GM12878 (cell line): ENCODE results near the gene RHEX. TPM values are rescaled to one million over a fixed set of nuclear protein-coding genes. Genes with fewer than 3 reads are reported as not detected.

Source experiments
- ATAC-seq: fragments of 200-7000 bp; cut with Tn5 transposase; 3 replicates; pipeline ENCODE4 v1.9.1; 2020; ENCODE audit warnings: mild to moderate bottlenecking, moderate library complexity
- BruUV-seq: library from RNA; stranded (reverse); fragments of 400-500 nt; replicated peaks from 2 replicates; lab custom pipeline; 2021; lab: Mats Ljungman, UMichigan
- CTCF ChIA-PET: fragments of 300-600 bp; sonication (Branson Sonifier 250); formaldehyde crosslinking; extraction: SDS; loops from one replicate; lab custom pipeline; 2021; ENCODE audit warnings: inconsistent platforms; lab: Yijun Ruan, JAX
- POLR2A ChIA-PET: fragments of 350-600 bp; formaldehyde crosslinking; extraction: SDS; loops from one replicate; lab custom pipeline; 2021; ENCODE audit warnings: inconsistent platforms; lab: Charles Lee
- RAD21 ChIA-PET: fragments of 300-600 bp; sonication (Branson Sonifier 250); formaldehyde crosslinking; loops from one replicate; lab custom pipeline; 2023; ENCODE audit warnings: antibody characterized with exemption; ENCODE audit not compliant: unreplicated experiment; lab: Charles Lee
- SMC1A ChIA-PET: fragments of 300-600 bp; sonication (Branson Sonifier 250); formaldehyde crosslinking; loops from one replicate; lab custom pipeline; 2023; ENCODE audit not compliant: unreplicated experiment, uncharacterized antibody; lab: Charles Lee
- DNase-seq: peaks from one replicate; pipeline ENCODE4 v3.0.0-alpha.2; 2011; ENCODE audit warnings: low read depth, low spot score
- FAIRE-seq: peaks from 3 replicates; lab custom pipeline; 2011; peaks lifted over from hg19 to GRCh38; lab: Jason Lieb, UNC
- H2AFZ ChIP-seq: 2 replicates; pipeline ENCODE4 v1.6.0; 2011; ENCODE audit warnings: low read depth, low read length, control low read depth; ENCODE audit not compliant: control insufficient read depth
- H3K27ac ChIP-seq: 2 replicates; pipeline ENCODE4 v1.5.1; 2011; ENCODE audit warnings: control low read depth; ENCODE audit not compliant: control insufficient read depth, insufficient read depth
- H3K27me3 ChIP-seq, 2 experiments: replicated peaks in 1 of 2; 2 replicates each; pipeline versions ENCODE4 v1.6.0 to v1.6.1; 2011; ENCODE audit warnings: low read length in 1 of 2; ENCODE audit not compliant: control insufficient read depth in 2 of 2, insufficient read depth in 2 of 2
- H3K36me3 ChIP-seq, 2 experiments: 2 replicates each; pipeline ENCODE4 v1.5.1; 2011; ENCODE audit warnings: low read length in 1 of 2; ENCODE audit not compliant: control insufficient read depth in 2 of 2, insufficient read depth in 2 of 2
- H3K4me1 ChIP-seq: 2 replicates; pipeline ENCODE4 v1.6.1; 2011; ENCODE audit warnings: mild to moderate bottlenecking, low read length, moderate library complexity, mixed read lengths; ENCODE audit not compliant: control insufficient read depth, insufficient read depth
- H3K4me2 ChIP-seq: 2 replicates; pipeline ENCODE4 v1.6.0; 2011; ENCODE audit warnings: control low read depth; ENCODE audit not compliant: control insufficient read depth, insufficient read depth
- H3K4me3 ChIP-seq: fragments of 200-600 bp; sonication (generic); 2 replicates; pipeline ENCODE4 v1.5.1; 2016
- H3K79me2 ChIP-seq: 2 replicates; pipeline ENCODE4 v1.6.0; 2011; ENCODE audit warnings: low read length; ENCODE audit not compliant: control insufficient read depth, insufficient read depth
- H3K9ac ChIP-seq: 2 replicates; pipeline ENCODE4 v1.8.0; 2011; ENCODE audit warnings: low read length, control low read depth, mixed read lengths; ENCODE audit not compliant: control insufficient read depth, insufficient read depth
- H3K9me3 ChIP-seq: replicated peaks from 3 replicates; pipeline ENCODE4 v1.5.1; 2011; ENCODE audit warnings: mild to moderate bottlenecking, low read length; ENCODE audit not compliant: control insufficient read depth, insufficient read depth
- H4K20me1 ChIP-seq: 2 replicates; pipeline ENCODE4 v1.6.0; 2011; ENCODE audit not compliant: control insufficient read depth, insufficient read depth
- ASH2L ChIP-seq: fragments of 300-600, 200-600 bp; sonication (generic); IDR thresholded peaks from 2 replicates; pipeline ENCODE4 v1.6.1; 2017; ENCODE audit warnings: low read depth, mild to moderate bottlenecking, borderline replicate concordance
- BHLHE40 ChIP-seq, 2 experiments: fragments of 450-650 bp in 1 of 2; IDR thresholded peaks; 2 replicates each; pipeline ENCODE4 v1.6.1; 2011 to 2017; ENCODE audit warnings: low read depth in 2 of 2, borderline replicate concordance in 1 of 2, improper control_type of control experiment in 1 of 2, low read length in 1 of 2, mild to moderate bottlenecking in 1 of 2
- CBX3 ChIP-seq: fragments of 200-600 bp; sonication (generic); IDR thresholded peaks from 2 replicates; pipeline ENCODE4 v1.6.1; 2016; ENCODE audit warnings: low read depth, borderline replicate concordance
- CEBPZ ChIP-seq: fragments of 150-350 bp; IDR thresholded peaks from 2 replicates; pipeline ENCODE4 v1.6.1; 2016; ENCODE audit warnings: low read depth, low read length
- CHD2 ChIP-seq: IDR thresholded peaks from 2 replicates; pipeline ENCODE4 v1.6.1; 2011; ENCODE audit warnings: low read depth, low read length, improper control_type of control experiment, borderline replicate concordance
- ETV6 ChIP-seq, 2 experiments: fragments of 450-650 bp in 1 of 2; IDR thresholded peaks in 1 of 2; conservative IDR thresholded peaks in 1 of 2; 2 replicates each; pipeline ENCODE4 v1.6.1; 2014; ENCODE audit warnings: antibody characterized with exemption in 1 of 2, borderline replicate concordance in 1 of 2, low read depth in 1 of 2, mild to moderate bottlenecking in 1 of 2, moderate library complexity in 1 of 2
- EZH2 ChIP-seq: IDR thresholded peaks from 2 replicates; pipeline ENCODE4 v1.6.1; 2012; ENCODE audit warnings: low read depth, mild to moderate bottlenecking, control low read depth, inconsistent platforms, low read length, borderline replicate concordance; ENCODE audit not compliant: control insufficient read depth
- HDAC6 ChIP-seq: fragments of 200-600 bp; sonication (generic); IDR thresholded peaks from one replicate; pipeline ENCODE4 v1.8.0; 2017; ENCODE audit warnings: antibody characterized with exemption; ENCODE audit not compliant: unreplicated experiment
- LARP7 ChIP-seq: fragments of 450-650 bp; IDR thresholded peaks from 2 replicates; pipeline ENCODE4 v1.6.1; 2017; ENCODE audit warnings: mild to moderate bottlenecking
- MAX ChIP-seq: IDR thresholded peaks from 2 replicates; pipeline ENCODE4 v1.6.1; 2012; ENCODE audit warnings: low read depth, low read length, improper control_type of control experiment
- MEF2A ChIP-seq: IDR thresholded peaks from 2 replicates; pipeline ENCODE4 v1.6.1; 2011; ENCODE audit warnings: low read depth, mild to moderate bottlenecking, low read length, moderate library complexity; ENCODE audit not compliant: insufficient read depth
- MYB ChIP-seq: fragments of 150-350 bp; IDR thresholded peaks from 2 replicates; pipeline ENCODE4 v1.6.1; 2014; ENCODE audit warnings: mild to moderate bottlenecking, low read depth, low read length, borderline replicate concordance
- NFXL1 ChIP-seq: fragments of 450-650 bp; IDR thresholded peaks from 2 replicates; pipeline ENCODE4 v1.6.1; 2017; ENCODE audit warnings: antibody characterized with exemption, mild to moderate bottlenecking, borderline replicate concordance
- NFYB ChIP-seq: IDR thresholded peaks from 2 replicates; pipeline ENCODE4 v1.6.1; 2011; ENCODE audit warnings: low read depth, mild to moderate bottlenecking, low read length, improper control_type of control experiment, moderate library complexity; ENCODE audit not compliant: insufficient read depth
- POLR2AphosphoS2 ChIP-seq: IDR thresholded peaks from 2 replicates; pipeline ENCODE4 v1.6.1; 2011; ENCODE audit warnings: low read depth, mild to moderate bottlenecking, low read length, improper control_type of control experiment, moderate library complexity
- RAD21 ChIP-seq: IDR thresholded peaks from 2 replicates; pipeline ENCODE4 v1.6.1; 2011; ENCODE audit warnings: mild to moderate bottlenecking, low read depth, low read length, moderate library complexity; ENCODE audit not compliant: insufficient read depth
- RFX5 ChIP-seq: IDR thresholded peaks from 2 replicates; pipeline ENCODE4 v1.6.1; 2011; ENCODE audit warnings: low read depth, low read length, improper control_type of control experiment
- SMC3 ChIP-seq: IDR thresholded peaks from 2 replicates; pipeline ENCODE4 v1.6.1; 2011; ENCODE audit warnings: low read length, improper control_type of control experiment, borderline replicate concordance
- ZNF384 ChIP-seq: IDR thresholded peaks from 2 replicates; pipeline ENCODE4 v1.6.1; 2012; ENCODE audit warnings: low read depth, mild to moderate bottlenecking, low read length, improper control_type of control experiment, borderline replicate concordance
- ZNF622 ChIP-seq: fragments of 450-650 bp; IDR thresholded peaks from 2 replicates; pipeline ENCODE4 v1.6.1; 2017; ENCODE audit warnings: mild to moderate bottlenecking, inconsistent platforms
- WGBS: methylation state at CpG from one replicate; pipeline ENCODE4 v1.1.6; 2016; ENCODE audit warnings: low lambda C conversion rate; ENCODE audit not compliant: insufficient replicate concordance, insufficient coverage; ENCODE audit errors: missing lambda C conversion rate; 5-methylcytosine and 5-hydroxymethylcytosine counted together
- in situ Hi-C: fragments of 300-500 bp; cut with MboI; formaldehyde crosslinking; loops from 9 replicates; pipeline ENCODE4 v1.14.3; 2018; ENCODE audit warnings: mixed read lengths
- intact Hi-C: fragments of 100-400 bp; cut with micrococcal nuclease; formaldehyde crosslinking; loops from one replicate; pipeline ENCODE4 v1.14.2; 2022; ENCODE audit not compliant: unreplicated experiment
- polyA plus RNA-seq, 11 experiments: library from polyadenylated mRNA; depleted of rRNA in 4 of 11; unstranded in 6 of 11; stranded (reverse) in 5 of 11; fragments of >200 nt; fragmentation: Nextera tagmentation in 4 of 11; fragmentation: Illumina TruSeq in 1 of 11; extraction: Ambion mirVana in 4 of 11; extraction: Trizol in 1 of 11; gene quantifications; 1 replicate in 1 of 11; 2 replicates in 10 of 11; pipeline versions ENCODE4 v1.2.1 to v1.2.3, GENCODE V29; 2011 to 2016; ENCODE audit warnings: inconsistent platforms in 2 of 11, missing spikeins in 2 of 11, low read depth in 1 of 11
- total RNA-seq, 4 experiments: library from RNA; depleted of rRNA in 3 of 4; stranded (reverse); fragments of >200 nt in 3 of 4; fragmentation: Illumina TruSeq in 1 of 4; extraction: Trizol in 1 of 4; gene quantifications; 2 replicates each; pipeline versions ENCODE4 v1.2.1 to v1.2.3, GENCODE V29; 2013 to 2021

Gene RHEX
- total and polyA plus RNA-seq, 10 of the 15 experiments (the other 5 are each of a cell fraction or from before 2014, with no cell fraction given), result 2.4 to 11.4 (median 5.7) TPM

GRCh38 chr1:206025283-206025820 is 27.6 kb upstream of the RHEX start:
- H3K4me3 ChIP-seq, result no peak overlapping the region
- H3K4me2 ChIP-seq, result no peak overlapping the region
- H3K9me3 ChIP-seq, result no peaks in the 10 kb centered on the region; the same call in 2 of the 3 replicates
- H4K20me1 ChIP-seq, result no peaks in the 10 kb centered on the region
- no peak overlapping the region for H2AFZ ChIP-seq
- H3K27ac ChIP-seq, result no peak overlapping the region
- DNase-seq (no peak), ATAC-seq (no peak), FAIRE-seq (no peak)
- ChIA-PET SMC1A (interaction anchor here (1.0 to 11.4 kb wide), 2 partner anchors 20 to 79 kb away, joined by 4 to 329 read pairs; no protein-coding TSS in a partner anchor), POLR2A (no interaction called here), CTCF (interaction anchor here (1.6 to 9.4 kb wide), 3 partner anchors 27 to 82 kb away, joined by 5 to 384 read pairs (median 8); no protein-coding TSS in a partner anchor), RAD21 (interaction anchor here (1.3 to 1.8 kb wide), 2 partner anchors 23 to 81 kb away, joined by 3 to 12 read pairs; no protein-coding TSS in a partner anchor)
- no TSS peak for BruUV-seq
- H3K79me2 ChIP-seq, result no peaks in the 10 kb centered on the region
- in situ Hi-C loops (loop anchor here (5.0 kb wide), 1 partner anchor 77 kb away; no protein-coding TSS in a partner anchor), intact Hi-C loops (no loop called here)
- peaks cover 0 to 5% of the 10 kb centered on the region in 2 experiments; a peak in 1 of 4 replicates for H3K27me3 ChIP-seq
- no peaks in the 10 kb centered on the region for H3K4me1 ChIP-seq
- TF ChIP-seq BHLHE40 (IDR thresholded peaks at IDR 0.05; ENCODE audit: borderline replicate concordance in 1 of 2, low read depth in 2 of 2, low read length in 1 of 2) (no peak), LARP7 (no peak), ZNF384 (no peak), MEF2A (no peak), SMC3 (no peak), NFXL1 (no peak), NFYB (no peak), RFX5 (no peak), POLR2AphosphoS2 (no peak), CHD2 (no peak), MAX (no peak), RAD21 (no peak), MYB (no peak), EZH2 (no peak), ZNF622 (no peak), CEBPZ (no peak), ASH2L (no peak), ETV6 (conservative IDR thresholded peaks at IDR 0.05 in 1 of 2, IDR thresholded peaks at IDR 0.05 in 1 of 2; ENCODE audit: borderline replicate concordance in 1 of 2, low read depth in 1 of 2) (no peak), CBX3 (no peak), HDAC6 (no peak)
- WGBS, result 33% methylated on average over 3 of the region's 3 CpGs
- H3K9ac ChIP-seq, result no peak overlapping the region
- no peaks in the 10 kb centered on the region for H3K36me3 ChIP-seq
